Ureter (tissue), 1 donor: ENCODE results near the gene CPTP. TPM values are rescaled to one million over a fixed set of nuclear protein-coding genes. Genes with fewer than 3 reads are reported as not detected.

ENCODE experiments used
- DNase-seq: peaks from one replicate; pipeline ENCODE4 v3.0.0-alpha.2; 2020; ENCODE audit warnings: low spot score
- total RNA-seq: library from RNA; stranded (reverse); gene quantifications from one replicate; pipeline ENCODE4 v1.2.4, GENCODE V29; 2023
- donor health status: DM: yes; HTN: yes; CAD: no.

Gene CPTP
- total RNA-seq, 1 donor from 2014 or later = 21.4 TPM

DNA sequence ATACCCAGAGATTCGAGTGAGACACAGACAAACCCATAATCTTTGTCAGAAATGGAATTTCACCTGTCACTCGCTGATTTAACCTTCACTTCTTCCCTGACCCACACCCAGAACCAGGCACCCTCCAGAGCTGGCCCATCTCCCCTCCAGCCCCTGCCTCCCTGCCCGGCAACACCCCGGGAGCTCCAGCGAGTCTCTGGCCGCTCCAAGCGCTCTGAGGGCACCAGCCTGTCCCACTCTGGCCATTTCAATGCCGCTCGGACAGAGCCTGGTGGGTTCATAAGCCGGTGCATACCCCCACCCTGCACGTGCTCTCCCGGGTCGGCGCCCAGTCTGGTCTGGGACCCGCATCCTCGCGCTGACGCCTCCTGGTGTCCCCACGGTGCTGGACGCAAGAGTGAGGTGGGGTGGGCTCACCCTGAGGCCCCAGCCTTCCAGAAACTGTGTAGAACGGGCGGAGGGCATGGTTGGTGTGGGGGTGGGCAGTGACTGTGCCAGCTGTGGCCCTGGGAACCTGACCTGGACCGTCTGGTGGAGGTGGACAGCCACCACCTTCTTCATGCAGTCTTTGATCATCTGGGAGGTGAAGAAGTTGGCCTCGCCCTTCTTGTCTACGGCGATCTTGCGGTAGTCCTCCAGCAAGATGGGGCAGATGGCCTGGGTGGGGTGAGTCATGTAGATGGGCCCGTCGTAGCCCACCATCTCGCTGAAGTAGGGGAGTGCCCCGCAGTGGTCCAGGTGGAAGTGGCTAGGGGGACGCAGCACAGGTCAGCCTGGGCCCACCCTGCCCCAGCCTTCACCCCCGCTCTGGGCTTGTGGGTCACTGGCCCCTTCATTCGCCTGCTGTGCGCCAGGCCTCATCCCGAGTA lies 5.6 kb upstream of the CPTP start:
- no peak for DNase-seq

DNA sequence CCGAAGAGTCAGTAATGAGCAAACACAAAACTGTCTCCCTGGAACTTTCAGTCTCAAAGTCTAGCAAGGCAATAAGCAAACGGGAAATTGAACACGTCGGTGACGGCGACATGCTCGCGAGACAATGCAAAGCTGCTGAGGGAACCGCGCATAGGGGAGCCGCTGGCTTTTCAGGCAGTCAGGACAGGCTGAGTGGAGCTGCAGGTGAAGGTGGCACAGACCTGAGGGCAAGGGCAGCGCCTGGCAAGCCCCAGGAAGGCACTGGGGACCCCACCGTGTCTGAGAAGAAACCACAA lies 5.0 kb upstream of the CPTP start:
- DNase-seq = no peak

DNA sequence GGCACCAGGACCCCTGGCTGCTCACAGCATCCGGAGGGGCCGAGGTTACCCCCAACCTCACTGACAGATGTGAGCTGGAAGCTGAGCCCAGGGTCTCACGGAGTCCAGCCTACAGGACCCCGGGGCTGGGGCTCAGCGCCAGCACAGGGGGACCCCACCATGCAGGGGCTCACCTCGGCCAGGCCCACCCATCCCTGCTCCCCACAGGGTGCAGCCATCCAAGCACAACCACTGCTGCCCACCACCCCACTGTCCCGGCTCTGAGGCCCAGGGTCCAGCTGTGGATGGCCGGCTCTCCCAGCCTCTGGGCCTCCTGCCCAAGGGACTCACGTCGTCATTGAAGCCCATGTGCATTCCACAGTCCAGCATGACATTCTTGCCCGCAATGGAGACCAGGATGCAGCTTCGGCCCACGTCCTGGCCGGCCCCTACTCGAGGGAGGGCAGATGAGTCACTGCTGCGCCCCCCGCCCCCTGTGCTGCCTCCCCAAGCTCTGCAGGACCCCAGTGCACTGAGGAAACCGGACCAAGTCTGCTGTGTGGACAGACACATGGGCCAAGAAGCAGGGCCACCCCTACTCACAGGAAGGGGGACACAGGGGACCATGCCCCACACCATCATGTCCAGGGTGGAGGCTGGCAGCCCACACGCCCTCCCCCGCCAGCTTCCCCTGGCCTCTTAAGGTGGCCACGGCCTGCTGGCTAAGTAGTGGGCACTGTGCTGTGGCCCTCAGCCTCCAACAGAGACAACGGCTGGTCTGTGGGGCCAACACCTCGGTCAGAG lies 3.7 kb upstream of the CPTP start:
- no peak for DNase-seq

DNA sequence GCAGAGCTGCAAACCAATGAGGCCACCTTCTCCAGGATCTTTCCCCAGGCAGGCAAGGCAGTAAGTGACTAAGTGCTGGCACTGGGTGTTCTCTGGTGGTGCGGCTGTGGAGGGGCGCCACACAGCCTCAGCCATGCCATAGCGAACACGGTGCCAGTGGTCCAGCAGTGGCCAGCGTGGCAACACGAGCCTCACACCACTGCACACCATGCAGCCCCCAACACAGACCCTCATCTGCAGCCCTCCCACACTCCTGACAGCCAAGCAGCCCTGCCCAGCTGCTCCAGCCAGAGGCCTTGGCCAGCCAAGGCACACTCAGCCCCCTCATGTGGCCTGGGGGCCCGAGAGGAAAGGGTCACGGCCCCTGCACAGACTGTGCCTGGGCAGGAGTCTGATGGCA lies 3.1 kb upstream of the CPTP start:
- DNase-seq = no peak

DNA sequence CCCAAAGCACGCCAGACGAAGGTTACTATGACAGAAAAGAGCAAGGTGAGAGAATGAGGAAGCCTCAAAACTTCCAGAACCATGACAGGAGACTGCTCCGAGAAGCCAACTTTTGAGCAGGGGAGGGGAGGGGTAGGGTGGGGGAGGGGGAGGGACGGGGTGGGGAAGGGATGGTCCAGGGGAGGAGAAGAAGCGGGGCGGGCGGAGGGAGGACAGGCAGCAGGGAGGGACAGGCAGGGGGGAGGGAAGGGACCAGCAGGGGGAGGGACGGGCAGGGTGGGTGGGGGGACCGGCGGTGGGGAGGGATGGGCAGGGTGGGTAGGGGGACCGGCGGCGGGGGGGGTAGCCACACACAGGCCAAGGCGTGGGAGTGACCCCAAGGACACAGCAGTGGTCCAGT lies 2.2 kb upstream of the CPTP start:
- no peak for DNase-seq

DNA sequence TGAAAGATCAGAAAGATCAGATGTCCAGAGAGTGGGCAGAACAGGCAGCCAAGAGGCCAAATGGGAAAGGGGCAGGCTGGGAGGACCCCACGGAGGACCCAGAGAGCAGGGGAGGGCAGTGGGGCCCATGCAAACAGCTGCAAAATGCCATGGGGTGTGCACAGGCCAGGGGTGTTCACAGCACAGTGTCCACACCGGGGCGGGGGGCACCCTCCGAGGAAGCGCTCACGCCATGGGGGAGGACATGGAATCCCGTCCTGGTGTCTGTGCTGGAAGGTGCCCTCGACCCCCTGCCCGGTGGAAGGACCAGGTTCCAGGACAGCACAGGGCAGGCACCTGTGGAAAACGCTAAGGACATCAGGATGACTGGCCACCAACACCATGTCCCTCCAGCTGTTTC lies 1.6 kb upstream of the CPTP start:
- no peak for DNase-seq

DNA sequence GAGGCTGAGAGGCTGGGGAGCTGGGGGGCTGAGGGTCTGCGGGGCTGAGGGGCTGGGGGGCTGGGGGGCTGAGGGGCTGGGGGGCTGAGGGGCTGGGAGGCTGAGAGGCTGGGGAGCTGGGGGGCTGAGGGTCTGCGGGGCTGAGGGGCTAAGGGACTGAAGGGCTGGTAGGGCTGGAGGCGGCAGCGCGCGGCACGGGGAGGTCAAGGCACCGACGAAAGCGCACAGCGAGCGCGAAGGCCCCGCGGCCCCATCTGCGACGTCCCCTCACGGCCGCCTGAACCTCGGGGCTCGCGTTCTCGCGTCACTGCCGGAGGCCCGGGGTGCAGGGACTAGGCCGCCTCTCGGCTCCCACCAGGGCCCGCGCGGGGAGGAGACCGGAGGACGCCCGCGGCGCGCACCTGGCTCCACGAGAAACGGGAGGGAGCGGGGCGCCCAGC lies 498 bp upstream of the CPTP start:
- DNase-seq = no peak

DNA sequence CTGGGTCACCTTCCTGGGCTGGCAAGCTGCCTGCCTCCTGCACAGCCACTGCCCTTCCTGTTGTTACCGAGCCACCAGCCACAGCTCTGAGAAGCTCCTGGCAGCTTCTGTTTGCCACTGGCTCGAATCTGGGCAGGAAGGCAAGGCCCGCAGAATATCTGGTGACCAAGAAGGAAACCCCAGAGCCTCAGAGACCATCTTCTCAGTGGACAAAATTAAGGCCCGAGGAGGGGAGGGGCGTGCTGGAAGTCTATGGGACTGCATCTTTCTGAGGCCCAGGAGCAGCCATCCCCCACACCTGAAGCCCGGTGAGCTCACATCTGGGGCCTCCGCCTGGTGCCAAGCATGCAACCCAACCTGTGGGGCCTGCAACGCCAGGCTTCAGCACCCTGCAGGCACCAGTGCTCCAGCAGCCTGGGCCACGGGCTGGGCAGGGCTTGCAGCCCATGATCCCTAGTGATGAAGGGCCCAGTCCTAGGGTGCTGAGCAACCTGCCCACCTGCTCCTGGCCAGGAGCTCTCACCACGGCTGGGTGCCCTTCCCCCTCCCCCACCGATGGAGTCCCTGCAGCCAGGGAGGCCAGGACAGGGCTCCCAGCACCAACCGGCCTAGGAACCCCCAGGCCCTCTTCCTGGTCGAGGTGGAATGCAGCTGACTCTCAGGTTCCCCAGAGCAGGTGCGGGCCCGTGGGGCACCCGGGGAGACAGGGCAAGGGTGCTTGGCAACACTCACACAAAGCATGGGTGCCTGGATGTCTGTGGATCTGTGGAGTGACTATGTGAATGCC lies 879 bp downstream of the CPTP start:
- DNase-seq = no peak

DNA sequence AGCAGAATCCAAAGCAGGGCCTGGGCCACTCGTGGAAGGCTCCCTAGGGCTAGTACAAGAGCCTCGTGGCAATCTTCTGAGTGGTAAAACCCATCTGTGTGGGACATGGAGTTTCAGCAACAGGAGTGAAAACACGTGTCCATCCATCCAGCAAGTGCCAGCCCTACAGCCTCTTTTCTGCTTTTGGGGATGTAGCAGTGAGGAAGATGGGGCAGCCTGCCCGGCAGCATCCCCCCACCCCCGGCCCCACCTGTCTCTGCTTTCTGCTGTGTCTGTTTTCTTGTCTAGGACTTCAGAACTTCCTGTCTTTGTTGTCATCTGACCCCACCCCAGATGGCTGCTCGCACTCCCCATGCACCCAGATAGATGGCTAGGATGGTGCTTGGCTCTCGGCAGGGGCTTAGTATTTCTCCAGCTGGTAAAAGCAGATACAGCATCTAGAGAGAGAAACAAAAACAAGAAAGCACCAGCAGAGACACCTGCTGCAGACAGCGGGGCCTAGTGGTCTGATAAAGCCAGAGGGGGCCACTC lies 1.5 kb downstream of the CPTP start:
- DNase-seq = no peak

DNA sequence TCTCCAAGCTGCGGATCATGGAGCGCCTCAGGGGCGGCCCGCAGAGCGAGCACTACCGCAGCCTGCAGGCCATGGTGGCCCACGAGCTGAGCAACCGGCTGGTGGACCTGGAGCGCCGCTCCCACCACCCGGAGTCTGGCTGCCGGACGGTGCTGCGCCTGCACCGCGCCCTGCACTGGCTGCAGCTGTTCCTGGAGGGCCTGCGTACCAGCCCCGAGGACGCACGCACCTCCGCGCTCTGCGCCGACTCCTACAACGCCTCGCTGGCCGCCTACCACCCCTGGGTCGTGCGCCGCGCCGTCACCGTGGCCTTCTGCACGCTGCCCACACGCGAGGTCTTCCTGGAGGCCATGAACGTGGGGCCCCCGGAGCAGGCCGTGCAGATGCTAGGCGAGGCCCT lies 2.7 kb downstream of the CPTP start:
- DNase-seq = no peak

DNA sequence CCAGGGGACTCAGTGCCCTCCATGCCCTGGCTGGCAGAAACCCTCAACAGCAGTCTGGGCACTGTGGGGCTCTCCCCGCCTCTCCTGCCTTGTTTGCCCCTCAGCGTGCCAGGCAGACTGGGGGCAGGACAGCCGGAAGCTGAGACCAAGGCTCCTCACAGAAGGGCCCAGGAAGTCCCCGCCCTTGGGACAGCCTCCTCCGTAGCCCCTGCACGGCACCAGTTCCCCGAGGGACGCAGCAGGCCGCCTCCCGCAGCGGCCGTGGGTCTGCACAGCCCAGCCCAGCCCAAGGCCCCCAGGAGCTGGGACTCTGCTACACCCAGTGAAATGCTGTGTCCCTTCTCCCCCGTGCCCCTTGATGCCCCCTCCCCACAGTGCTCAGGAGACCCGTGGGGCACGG lies 3.7 kb downstream of the CPTP start:
- no peak for DNase-seq

DNA sequence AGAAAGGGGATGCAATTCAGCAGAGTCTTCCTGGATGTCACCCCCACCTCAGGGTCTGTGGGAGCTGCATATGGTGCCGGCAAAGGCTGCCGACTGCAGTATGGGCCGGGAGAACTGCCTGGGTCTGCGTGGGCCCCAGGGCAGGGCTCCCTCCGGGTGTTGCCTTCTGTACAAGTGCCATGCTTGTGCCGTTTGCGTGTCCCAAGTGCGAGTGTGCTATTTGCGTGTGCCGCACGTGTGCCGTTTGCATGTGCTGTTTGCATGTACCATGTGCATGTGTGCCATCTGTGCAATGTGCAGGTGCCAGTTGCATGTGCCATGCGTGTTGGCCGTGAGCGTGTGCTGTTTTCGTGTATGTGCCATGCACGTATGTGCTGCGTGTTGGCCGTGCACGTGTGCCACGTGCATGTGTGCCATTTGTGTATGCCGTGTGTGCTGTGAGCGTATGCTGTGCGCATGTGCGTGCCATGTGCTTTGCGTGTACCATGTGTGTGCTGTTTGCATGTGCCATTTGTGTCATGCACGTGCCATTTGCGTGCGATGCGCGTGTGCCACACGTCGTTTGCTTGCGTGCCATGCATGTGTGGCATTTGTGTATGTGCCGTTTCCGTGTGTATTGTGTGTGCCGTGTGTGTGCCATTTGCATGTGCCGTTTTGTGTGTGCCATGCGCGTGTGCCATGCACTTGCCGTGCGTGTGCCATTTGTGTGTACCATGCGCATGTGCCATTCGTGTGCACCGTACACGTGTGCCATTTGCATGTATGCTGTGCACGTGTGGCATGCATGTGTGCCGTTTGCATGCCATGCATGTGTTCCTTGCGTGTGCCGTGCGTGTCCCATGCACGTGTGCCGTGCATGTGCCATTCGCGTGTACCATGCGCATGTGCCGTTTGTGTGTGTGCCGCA lies 5.0 kb downstream of the CPTP start:
- DNase-seq = no peak

DNA sequence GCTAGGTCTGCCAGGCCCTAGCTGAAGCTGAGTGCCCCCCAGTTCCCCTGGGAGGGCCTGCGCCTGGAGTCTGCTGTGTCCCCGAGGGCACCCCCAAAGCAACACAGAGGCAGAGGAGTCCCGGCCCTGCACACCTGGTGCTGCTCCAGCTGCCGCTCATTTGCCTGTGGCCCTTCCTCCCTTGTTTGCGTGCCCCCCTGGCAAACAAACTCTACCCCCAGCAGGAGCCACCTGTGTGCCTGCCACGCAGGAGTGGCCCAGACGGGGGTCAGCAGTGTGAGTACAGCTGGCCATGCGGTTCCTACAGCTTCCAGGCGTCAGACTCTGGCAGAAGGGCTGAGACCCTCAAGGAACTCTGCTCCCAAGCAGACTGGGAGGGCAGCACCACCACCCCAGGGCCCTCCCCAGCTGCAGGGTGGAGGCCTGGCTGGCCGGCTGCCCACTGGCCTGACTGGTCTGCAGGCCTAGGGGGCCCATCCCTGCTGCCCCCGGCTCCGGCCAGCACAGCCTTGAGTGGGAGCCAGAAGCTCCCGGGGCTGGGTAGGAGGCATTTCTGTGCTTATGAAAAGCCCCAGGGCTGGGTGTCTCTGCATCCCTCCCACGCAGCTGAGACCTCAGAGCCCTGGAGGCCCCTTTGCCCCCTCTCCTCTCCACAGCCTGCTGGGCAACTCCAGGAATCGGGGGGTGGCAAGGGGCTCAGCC lies 5.9 kb downstream of the CPTP start:
- DNase-seq = no peak

DNA sequence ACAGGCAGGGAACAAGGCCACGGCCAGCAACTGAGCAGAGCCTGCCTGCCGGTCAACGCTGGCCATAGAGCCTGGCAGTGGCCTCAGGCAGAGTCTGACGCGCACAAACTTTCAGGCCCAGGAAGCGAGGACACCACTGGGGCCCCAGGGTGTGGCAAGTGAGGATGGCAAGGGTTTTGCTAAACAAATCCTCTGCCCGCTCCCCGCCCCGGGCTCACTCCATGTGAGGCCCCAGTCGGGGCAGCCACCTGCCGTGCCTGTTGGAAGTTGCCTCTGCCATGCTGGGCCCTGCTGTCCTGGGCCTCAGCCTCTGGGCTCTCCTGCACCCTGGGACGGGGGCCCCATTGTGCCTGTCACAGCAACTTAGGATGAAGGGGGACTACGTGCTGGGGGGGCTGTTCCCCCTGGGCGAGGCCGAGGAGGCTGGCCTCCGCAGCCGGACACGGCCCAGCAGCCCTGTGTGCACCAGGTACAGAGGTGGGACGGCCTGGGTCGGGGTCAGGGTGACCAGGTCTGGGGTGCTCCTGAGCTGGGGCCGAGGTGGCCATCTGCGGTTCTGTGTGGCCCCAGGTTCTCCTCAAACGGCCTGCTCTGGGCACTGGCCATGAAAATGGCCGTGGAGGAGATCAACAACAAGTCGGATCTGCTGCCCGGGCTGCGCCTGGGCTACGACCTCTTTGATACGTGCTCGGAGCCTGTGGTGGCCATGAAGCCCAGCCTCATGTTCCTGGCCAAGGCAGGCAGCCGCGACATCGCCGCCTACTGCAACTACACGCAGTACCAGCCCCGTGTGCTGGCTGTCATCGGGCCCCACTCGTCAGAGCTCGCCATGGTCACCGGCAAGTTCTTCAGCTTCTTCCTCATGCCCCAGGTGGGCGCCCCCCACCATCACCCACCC lies 6.7 kb downstream of the CPTP start, which contains the start of gene TAS1R3:
Gene TAS1R3, plus strand, starts transcription at position 213 of the 898 bp plus-strand sequence. Its CDS starts 66 bp downstream, at position 279.
- DNase-seq = no peak

DNA sequence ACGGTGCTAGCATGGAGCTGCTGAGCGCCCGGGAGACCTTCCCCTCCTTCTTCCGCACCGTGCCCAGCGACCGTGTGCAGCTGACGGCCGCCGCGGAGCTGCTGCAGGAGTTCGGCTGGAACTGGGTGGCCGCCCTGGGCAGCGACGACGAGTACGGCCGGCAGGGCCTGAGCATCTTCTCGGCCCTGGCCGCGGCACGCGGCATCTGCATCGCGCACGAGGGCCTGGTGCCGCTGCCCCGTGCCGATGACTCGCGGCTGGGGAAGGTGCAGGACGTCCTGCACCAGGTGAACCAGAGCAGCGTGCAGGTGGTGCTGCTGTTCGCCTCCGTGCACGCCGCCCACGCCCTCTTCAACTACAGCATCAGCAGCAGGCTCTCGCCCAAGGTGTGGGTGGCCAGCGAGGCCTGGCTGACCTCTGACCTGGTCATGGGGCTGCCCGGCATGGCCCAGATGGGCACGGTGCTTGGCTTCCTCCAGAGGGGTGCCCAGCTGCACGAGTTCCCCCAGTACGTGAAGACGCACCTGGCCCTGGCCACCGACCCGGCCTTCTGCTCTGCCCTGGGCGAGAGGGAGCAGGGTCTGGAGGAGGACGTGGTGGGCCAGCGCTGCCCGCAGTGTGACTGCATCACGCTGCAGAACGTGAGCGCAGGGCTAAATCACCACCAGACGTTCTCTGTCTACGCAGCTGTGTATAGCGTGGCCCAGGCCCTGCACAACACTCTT lies 7.6 kb downstream of the CPTP start:
- no peak for DNase-seq

DNA sequence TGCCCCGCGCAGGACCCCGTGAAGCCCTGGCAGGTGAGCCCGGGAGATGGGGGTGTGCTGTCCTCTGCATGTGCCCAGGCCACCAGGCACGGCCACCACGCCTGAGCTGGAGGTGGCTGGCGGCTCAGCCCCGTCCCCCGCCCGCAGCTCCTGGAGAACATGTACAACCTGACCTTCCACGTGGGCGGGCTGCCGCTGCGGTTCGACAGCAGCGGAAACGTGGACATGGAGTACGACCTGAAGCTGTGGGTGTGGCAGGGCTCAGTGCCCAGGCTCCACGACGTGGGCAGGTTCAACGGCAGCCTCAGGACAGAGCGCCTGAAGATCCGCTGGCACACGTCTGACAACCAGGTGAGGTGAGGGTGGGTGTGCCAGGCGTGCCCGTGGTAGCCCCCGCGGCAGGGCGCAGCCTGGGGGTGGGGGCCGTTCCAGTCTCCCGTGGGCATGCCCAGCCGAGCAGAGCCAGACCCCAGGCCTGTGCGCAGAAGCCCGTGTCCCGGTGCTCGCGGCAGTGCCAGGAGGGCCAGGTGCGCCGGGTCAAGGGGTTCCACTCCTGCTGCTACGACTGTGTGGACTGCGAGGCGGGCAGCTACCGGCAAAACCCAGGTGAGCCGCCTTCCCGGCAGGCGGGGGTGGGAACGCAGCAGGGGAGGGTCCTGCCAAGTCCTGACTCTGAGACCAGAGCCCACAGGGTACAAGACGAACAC lies 8.3 kb downstream of the CPTP start:
- no peak for DNase-seq

DNA sequence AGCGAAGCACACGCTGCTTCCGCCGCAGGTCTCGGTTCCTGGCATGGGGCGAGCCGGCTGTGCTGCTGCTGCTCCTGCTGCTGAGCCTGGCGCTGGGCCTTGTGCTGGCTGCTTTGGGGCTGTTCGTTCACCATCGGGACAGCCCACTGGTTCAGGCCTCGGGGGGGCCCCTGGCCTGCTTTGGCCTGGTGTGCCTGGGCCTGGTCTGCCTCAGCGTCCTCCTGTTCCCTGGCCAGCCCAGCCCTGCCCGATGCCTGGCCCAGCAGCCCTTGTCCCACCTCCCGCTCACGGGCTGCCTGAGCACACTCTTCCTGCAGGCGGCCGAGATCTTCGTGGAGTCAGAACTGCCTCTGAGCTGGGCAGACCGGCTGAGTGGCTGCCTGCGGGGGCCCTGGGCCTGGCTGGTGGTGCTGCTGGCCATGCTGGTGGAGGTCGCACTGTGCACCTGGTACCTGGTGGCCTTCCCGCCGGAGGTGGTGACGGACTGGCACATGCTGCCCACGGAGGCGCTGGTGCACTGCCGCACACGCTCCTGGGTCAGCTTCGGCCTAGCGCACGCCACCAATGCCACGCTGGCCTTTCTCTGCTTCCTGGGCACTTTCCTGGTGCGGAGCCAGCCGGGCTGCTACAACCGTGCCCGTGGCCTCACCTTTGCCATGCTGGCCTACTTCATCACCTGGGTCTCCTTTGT lies 9.1 kb downstream of the CPTP start:
- DNase-seq = no peak
